Measurements from ENCODE around the gene GRPEL2.

Gene GRPEL2

GRCh38 chr5:149320791-149321330, 24.4 kb upstream of the GRPEL2 start:
- DNase-seq, result peak; percentile 93

DNA sequence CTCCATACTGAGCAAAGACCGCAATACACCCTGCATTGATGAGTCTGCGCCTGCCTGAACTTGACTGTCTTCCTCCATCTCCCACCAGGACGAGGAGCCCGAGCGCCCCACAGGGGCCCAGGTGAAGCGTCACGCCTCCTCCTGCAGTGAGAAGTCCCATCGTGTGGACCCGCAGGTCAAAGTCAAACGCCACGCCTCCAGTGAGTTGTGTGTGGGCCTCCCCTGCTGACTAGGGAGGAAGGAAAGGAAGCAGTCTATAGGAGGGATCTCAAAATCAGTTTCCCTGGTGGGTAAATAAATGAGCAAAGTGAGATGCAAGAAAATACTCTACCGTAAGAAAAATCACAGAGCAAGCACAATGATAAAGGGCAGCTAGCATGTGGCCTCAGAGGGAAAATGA, 22.8 kb upstream of the GRPEL2 start:
- DNase-seq, result no peak

GRCh38 chr5:149323210-149323609, 22.1 kb upstream of the GRPEL2 start:
- no peak for DNase-seq

DNA sequence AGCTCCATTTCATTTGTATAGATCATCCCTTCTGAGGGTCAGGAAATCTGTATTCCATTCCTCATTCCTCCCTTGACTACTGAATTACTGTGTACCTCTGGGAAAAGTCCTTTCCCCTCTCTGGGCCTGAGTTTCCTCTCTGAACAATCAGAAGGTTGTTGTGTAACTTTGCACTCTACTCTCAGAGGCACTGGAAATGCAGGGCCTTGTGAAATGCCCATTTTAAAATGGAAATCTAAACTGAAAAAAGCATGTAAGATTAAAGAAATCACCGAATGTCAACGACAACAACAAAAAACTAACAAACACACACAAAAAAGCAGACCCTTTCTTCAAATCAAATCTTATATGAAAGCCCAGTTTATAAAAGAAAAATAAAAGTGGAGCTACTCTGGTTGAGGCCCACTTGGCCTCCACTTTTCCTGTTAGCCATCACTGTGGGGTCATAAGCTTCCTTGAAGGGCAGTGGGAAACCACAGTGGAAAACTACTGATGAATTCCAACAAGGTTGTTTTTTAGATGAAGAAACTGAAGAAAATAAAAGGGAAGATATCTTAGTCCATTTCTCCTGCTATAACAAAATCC, 21.6 kb upstream of the GRPEL2 start:
- DNase-seq, result no peak

GRCh38 chr5:149324641-149325040, 20.7 kb upstream of the GRPEL2 start:
- no peak for DNase-seq

DNA sequence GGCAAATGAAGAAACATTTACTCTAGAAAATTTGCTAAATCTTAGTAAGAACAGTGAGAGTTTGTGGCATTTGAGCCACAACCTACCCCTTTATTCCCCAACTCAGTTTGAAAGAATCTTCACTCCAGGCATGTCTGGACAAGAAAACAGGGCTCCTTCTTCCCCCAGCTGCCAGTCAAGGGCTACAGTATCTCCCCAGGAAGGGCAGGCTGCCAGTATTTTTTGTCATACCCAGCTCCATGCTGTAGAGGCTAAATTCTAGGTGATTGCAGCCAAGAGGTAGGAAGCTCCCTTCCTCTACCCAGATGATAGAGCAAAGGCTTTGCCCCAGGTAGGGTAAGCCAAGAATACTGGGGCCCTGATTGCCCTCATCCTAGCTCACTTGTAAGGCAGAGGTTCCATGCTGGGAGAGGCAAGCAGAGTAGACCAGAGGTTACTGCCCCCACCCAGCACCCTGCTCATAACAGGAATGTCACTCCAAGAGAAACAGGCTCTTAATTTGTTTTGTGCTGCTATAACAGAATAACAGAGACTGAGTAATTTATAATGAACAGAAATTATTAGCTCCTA, 20.0 kb upstream of the GRPEL2 start:
- DNase-seq, result no peak

DNA sequence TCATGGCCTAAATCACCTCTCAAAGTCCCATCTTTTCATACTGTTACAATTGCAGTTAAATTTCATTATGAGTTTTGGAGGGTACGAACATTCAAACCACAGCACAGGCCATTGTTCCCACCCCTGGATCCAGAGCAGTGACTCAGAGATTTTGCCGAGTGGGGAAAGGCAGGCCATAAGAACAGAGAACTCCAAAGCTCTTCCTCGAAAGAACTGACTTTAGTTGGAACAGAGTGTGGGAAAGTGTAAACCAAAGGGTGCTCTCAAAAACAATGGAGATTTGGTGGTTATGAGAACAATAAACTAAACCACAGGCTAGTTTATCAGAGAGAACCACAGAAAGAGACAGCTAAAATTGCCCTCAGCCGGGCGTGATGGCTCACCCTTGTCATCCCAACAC, 19.4 kb upstream of the GRPEL2 start:
- no peak for DNase-seq

DNA sequence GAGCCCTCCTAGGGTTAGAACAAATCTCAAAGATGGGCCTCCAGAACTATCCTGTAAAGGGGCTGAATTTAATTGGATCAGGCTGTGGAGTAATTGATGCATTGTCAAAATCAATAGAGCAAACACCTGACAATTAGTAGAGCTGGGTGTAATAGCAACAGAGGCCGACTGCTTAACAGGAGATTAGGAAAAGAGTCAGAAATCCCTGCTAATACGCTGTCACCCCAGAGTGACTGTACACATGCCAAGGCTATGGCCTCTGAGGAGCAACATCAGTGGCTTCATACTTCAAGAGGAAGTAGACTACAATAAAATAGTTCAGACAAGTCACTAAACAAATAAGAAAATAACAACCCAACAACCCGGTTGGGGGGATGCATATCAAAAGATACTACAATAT, 18.7 kb upstream of the GRPEL2 start:
- DNase-seq, result no peak

- no peak for DNase-seq
Measured at GRCh38 chr5:149328177-149328576, 17.1 kb upstream of the GRPEL2 start.

DNA sequence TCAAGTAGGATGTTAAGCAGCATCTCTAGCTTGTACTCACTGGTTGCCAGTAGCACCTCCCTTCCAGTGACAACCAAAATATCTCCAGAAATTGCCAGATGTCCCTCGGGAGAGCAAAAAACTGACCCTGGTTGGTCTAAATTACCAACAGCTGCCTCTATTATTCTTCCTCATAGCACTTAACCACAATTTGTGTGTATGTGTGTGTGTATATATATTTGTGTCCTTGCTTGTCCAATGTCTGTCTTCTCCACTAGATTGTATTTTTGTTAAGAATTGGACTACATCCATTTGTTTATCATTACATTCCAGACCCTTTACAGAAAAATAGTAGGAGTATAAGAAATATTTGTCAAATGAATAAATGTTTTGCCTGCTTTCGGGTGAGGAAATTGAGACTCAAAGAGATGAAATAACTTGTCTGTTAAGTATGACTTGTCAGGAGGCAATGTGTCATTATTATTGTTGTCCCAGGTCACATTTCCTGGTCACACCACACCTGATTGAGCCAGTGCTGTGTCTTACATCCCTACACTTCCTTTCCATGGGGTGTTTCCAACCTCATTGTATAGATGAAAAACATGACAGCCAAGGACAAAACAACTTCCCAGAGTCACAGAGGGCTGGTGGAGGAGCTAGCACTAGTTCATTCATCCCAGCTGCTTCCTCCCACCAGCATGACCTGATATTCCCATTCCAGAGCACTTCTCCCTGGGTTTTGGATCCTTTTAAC, 11.4 kb upstream of the GRPEL2 start:
- DNase-seq, result no peak

DNA sequence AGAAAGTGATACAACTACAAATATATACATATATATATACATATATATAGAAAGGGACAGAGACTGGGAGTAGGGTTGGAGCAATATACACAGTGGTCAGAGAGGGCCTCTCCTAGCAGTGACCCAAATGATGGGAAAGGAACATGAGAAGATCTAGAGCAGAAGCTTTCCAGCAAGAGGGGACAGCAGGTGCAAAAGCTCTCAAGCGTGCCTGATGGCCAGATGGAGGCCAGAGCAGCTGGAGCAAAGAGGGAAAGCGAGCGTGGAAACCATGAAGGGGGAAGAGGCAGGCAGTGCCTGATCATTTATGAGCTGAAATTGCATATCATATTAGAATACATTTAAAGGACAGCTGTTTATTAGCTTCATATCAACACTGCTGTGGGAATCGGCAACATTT, 7.6 kb upstream of the GRPEL2 start:
- DNase-seq, result peak; percentile 89

- peak; percentile 65 for DNase-seq
Measured at GRCh38 chr5:149338364-149338763, 6.9 kb upstream of the GRPEL2 start.

DNA sequence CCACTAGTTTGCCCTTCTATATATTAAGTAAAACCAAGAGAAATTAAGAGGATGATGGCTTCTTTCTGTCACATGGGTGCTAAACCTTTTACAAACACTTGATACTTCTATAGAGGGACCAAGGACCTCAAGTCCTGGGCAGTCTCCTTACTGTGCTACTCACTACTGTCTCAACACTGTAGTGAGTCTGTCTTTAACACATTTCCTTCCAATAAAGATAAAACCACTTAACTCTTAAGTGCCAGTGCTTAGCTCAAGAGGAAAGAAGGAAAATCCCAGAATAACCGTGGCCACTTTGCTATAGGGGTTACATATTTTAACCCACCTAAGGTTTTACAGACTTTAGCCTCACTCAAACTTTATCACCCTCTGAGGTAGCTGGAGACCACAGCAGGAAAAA, 4.4 kb upstream of the GRPEL2 start:
- DNase-seq, result no peak

DNA sequence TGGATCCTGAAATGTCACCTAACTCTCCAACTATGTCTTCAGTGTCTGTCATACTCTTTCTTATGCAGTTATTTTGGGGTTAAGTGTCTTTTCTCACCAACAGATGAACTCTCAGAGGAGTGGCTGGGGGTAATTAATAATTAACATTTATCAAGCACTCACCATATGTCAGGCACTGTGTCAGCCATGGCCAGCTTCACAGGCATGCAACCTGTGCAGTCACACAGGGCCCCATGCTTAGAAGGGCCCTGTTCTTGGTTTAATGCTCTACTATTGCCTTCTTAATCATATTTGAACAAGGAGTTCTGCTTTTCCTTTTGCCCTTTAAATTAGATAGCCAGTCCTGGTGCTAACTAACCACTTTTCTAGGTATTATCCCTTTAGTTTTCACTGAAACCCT, 3.4 kb upstream of the GRPEL2 start:
- no peak for DNase-seq

GRCh38 chr5:149344151-149344550, 1.1 kb upstream of the GRPEL2 start:
- no peak for DNase-seq

GRCh38 chr5:149345892-149346222, 558 bp downstream of the GRPEL2 start:
- peak; percentile 17 for DNase-seq

GRCh38 chr5:149348518-149348917, 3.2 kb downstream of the GRPEL2 start:
- no peak for DNase-seq

DNA sequence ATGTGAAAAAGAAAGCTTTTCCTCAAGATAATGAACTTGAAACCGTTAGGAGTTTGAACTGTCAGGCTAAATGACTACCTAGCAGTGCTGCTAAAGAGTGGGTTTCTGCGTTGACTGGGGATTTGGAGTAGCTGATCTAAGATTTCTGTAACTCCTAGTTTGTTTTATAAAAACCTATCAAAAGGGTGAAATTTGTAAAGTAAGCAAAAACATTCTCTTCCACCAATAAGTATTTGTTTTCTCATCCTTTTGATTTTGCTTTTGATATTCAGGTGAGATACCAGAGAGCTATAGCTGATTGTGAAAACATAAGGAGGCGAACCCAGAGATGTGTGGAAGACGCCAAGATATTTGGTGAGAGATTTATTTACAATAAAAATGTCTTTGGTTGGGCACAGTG, 4.1 kb downstream of the GRPEL2 start:
- DNase-seq, result no peak

GRCh38 chr5:149352169-149352568, 6.9 kb downstream of the GRPEL2 start:
- DNase-seq, result no peak

- DNase-seq, result no peak
Measured at GRCh38 chr5:149353911-149354310, 8.6 kb downstream of the GRPEL2 start.

DNA sequence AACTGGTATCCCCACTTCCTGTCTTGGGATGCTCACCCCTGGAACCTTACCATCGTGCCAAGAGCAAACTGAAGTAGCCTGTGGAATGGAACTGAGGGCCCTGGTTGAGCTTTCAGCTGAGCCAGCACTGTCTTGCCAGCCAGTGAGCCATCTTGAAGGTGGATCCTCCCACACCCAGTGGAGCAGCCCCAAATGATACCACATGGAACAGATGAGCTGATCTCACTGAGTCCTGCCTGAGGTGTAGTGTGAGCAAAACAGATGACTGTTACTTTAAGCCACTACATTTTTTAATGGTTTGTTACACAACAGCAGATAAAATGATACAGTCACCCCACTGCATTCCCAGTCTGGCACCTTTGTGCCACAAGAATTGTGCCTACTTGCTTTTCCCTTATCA, 10.4 kb downstream of the GRPEL2 start:
- no peak for DNase-seq

DNA sequence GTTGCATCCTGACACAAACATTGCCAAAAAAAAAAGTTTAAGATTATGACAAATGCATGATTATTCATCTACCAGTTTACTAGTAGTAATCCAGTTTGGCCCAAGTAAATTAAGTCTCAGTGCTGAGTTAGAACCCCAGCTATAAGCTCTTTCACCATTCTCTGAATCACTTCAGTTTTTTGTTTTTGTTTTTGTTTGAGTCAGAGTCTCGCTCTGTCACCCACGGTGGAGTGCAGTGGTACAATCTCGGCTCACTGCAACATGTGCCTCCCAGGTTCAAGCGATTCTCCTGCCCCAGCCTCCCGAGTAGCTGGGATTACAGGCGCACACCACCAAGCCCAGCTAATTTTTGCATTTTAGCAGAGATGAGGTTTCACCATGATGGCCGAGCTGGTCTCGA, 11.1 kb downstream of the GRPEL2 start:
- DNase-seq, result no peak

- DNase-seq, result peak; percentile 99
Measured at GRCh38 chr5:149357370-149358293, 12.3 kb downstream of the GRPEL2 start, which contains the start of gene PCYOX1L. PCYOX1L (plus strand) TSS chr5:149358046; CDS start chr5:149358069, 23 bp downstream.
